Aorta (tissue), 5 donors: ENCODE results near the gene HAND2. TPM values are rescaled to one million over a fixed set of nuclear protein-coding genes. Genes with fewer than 3 reads are reported as not detected.

ENCODE experiments used
- ATAC-seq: fragments of 200-7000 bp; cut with Tn5 transposase; one replicate; pipeline ENCODE4 v1.9.1; 2022; ENCODE audit warnings: moderate library complexity; ENCODE audit not compliant: low FRiP score
- DNase-seq, 2 donors: peaks; one replicate each; pipeline ENCODE4 v3.0.0-alpha.2; 2020
- H3K27ac ChIP-seq, 2 donors: one replicate each; pipeline ENCODE4 v1.5.1; 2013; ENCODE audit warnings: low read length in 2 of 2, mild to moderate bottlenecking in 2 of 2, moderate library complexity in 2 of 2, control low read depth in 1 of 2, inconsistent platforms in 1 of 2, low read depth in 1 of 2
- H3K27me3 ChIP-seq, 2 donors: one replicate each; pipeline ENCODE4 v1.6.1; 2013; ENCODE audit warnings: control low read depth in 1 of 2, low read length in 1 of 2, mild to moderate bottlenecking in 1 of 2, moderate library complexity in 1 of 2; ENCODE audit not compliant: insufficient read depth in 2 of 2, control insufficient read depth in 1 of 2
- H3K36me3 ChIP-seq, 2 donors: one replicate each; pipeline ENCODE4 v1.6.1; 2013; ENCODE audit warnings: control low read depth in 1 of 2, low read length in 1 of 2, mild to moderate bottlenecking in 1 of 2; ENCODE audit not compliant: insufficient read depth in 2 of 2, control insufficient read depth in 1 of 2
- H3K4me1 ChIP-seq, 2 donors: one replicate each; pipeline ENCODE4 v1.6.1; 2013; ENCODE audit warnings: low read length in 2 of 2, control low read depth in 1 of 2, mild to moderate bottlenecking in 1 of 2, moderate library complexity in 1 of 2; ENCODE audit not compliant: insufficient read depth in 2 of 2, control insufficient read depth in 1 of 2
- H3K4me3 ChIP-seq, 2 donors: one replicate each; pipeline ENCODE4 v1.5.1; 2013; ENCODE audit warnings: low read length in 2 of 2, control low read depth in 1 of 2, mild to moderate bottlenecking in 1 of 2
- H3K9me3 ChIP-seq: one replicate; pipeline ENCODE4 v1.6.1; 2013; ENCODE audit warnings: mild to moderate bottlenecking, low read length; ENCODE audit not compliant: control insufficient read depth
- WGBS, 2 donors: extraction: QIAGEN DNeasy Blood & Tissue Kit; methylation state at CpG; one replicate each; pipeline ENCODE4 v1.1.7; 2013; 5-methylcytosine and 5-hydroxymethylcytosine counted together
- intact Hi-C, 2 donors: fragments of 100-400 bp; cut with DNase I; formaldehyde crosslinking; loops; one replicate each; pipeline versions ENCODE4 v1.14.2 to v1.15.0; 2022
- polyA plus RNA-seq, 2 donors: library from polyadenylated mRNA; stranded (reverse); fragments of 200-250 nt; gene quantifications; one replicate each; pipeline ENCODE4 v1.2.3, GENCODE V29; 2013
- total RNA-seq, 2 donors: library from RNA; stranded (reverse); fragmentation: NEBNext Ultra II Directional; extraction: Animal tissue kit (Norgen Biotek cat#: 25700); gene quantifications; one replicate each; pipeline ENCODE4 v1.2.1, GENCODE V29; 2021
- donor health status: healthy with polysubstance abuse.
- donor health status: Bipolar disorder and iron deficiency.
- donor health status: DM: no; HTN: no; CAD: no.
- donor health status: DM: no; HTN: no; CAD: no.
- donor health status: DM: yes; HTN: yes; CAD: no.

Gene HAND2
- total and polyA plus RNA-seq, 4 donors: 5.2 to 36.7 (median 18.3) TPM

GRCh38 chr4:173524218-173525117 is 5.6 kb downstream of the HAND2 start:
- Histone ChIP-seq H3K4me1 (no peaks in the 10 kb centered on the region), H3K27me3 (no peaks in the 10 kb centered on the region)
- 59 to 77% methylated on average over 25 of the region's 25 CpGs for WGBS, 2 donors

DNA sequence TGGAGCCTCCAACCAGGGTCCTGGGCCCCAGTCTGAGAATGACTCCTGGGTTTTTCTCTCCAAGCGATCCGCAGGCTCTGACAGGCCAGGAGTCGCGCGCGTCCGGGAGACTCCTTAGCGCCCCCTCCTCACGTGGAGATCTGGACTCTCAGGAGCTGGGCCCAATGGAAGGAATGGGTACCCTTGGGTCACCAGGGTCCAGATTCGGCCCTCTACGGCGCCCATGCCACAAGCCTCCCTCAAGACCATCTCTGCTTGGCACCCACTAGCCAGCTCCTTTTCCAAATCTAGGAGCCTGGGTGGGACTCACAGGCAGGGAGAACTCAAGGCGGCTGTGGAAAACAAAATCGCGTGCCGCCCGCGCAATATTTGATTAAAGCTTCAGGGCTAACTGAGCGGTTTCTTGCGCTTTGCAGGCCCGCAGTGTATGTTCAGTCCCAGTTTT is 7.1 kb downstream of the HAND2 start:
- H3K27me3 ChIP-seq: no peaks in the 10 kb centered on the region
- no peak for ATAC-seq
- 23 to 33% methylated on average over 21 of the region's 21 CpGs for WGBS, 2 donors

More at GRCh38 chr4:173524218-173525117, 5.6 kb downstream of the HAND2 start:
- no peaks in the 10 kb centered on the region for H3K36me3 ChIP-seq
- no peaks in the 10 kb centered on the region for H3K9me3 ChIP-seq
- ATAC-seq: no peak
- peak overlapping the region; percentile 43 to 98 for H3K27ac ChIP-seq
- no peak for DNase-seq
- peak overlapping the region in 1 of 2 donors; percentile 97 for H3K4me3 ChIP-seq
- intact Hi-C loops: loop anchor here in 1 of 2 donors (5.0 kb wide), 1 partner anchor 223 kb away; no protein-coding TSS in a partner anchor

GRCh38 chr4:173522160-173522950 is 7.7 kb downstream of the HAND2 start:
- intact Hi-C loops: loop anchor here in 1 of 2 donors (2.0 kb wide), 1 partner anchor 152 kb away; the partner anchor contains the start of gene SAP30
- Histone ChIP-seq H3K4me1 (no peaks in the 10 kb centered on the region), H3K9me3 (no peaks in the 10 kb centered on the region), H3K27me3 (no peaks in the 10 kb centered on the region), H3K36me3 (no peaks in the 10 kb centered on the region), H3K27ac (peak overlapping the region; percentile 78 to 98), H3K4me3 (peak overlapping the region; percentile 23 to 47)
- ATAC-seq (peak; percentile 91), DNase-seq (peak; percentile 91 to 93)
- WGBS, 2 donors: 1% methylated on average over 63 of the region's 63 CpGs

More for the DNA sequence above, 7.1 kb downstream of the HAND2 start:
- intact Hi-C loops: loop anchor here in 1 of 2 donors (2.0 kb wide), 1 partner anchor 152 kb away; the partner anchor contains the start of gene SAP30
- H3K27ac ChIP-seq: peak overlapping the region; percentile 78 to 98
- H3K36me3 ChIP-seq: no peaks in the 10 kb centered on the region
- H3K4me1 ChIP-seq: no peaks in the 10 kb centered on the region
- no peak for DNase-seq
- no peaks in the 10 kb centered on the region for H3K9me3 ChIP-seq
- H3K4me3 ChIP-seq: no peak overlapping the region

GRCh38 chr4:173521467-173522159 is 8.4 kb downstream of the HAND2 start:
- H3K27ac ChIP-seq: peak overlapping the region; percentile 78 to 98
- DNase-seq: peak in 1 of 2 donors; percentile 77
- no peaks in the 10 kb centered on the region for H3K27me3 ChIP-seq
- no peaks in the 10 kb centered on the region for H3K9me3 ChIP-seq
- intact Hi-C loops: loop anchor here in 1 of 2 donors (2.0 kb wide), 1 partner anchor 151 kb away; the partner anchor contains the start of gene SAP30
- H3K36me3 ChIP-seq: no peaks in the 10 kb centered on the region
- ATAC-seq: peak; percentile 46
- peak overlapping the region; percentile 1 to 27 for H3K4me3 ChIP-seq
- H3K4me1 ChIP-seq: no peaks in the 10 kb centered on the region
- WGBS, 2 donors: 13 to 22% methylated on average over 27 of the region's 27 CpGs

- no peaks in the 10 kb centered on the region for H3K4me1 ChIP-seq
- no peaks in the 10 kb centered on the region for H3K9me3 ChIP-seq
- DNase-seq (no peak), ATAC-seq (no peak)
- H3K4me3 ChIP-seq: no peak overlapping the region
- 47 to 53% methylated on average over 10 of the region's 10 CpGs for WGBS, 2 donors
- H3K27ac ChIP-seq: peak overlapping the region; percentile 78 to 98
- H3K27me3 ChIP-seq: no peaks in the 10 kb centered on the region
- H3K36me3 ChIP-seq: no peaks in the 10 kb centered on the region
- intact Hi-C loops: no loop called here
Measured at GRCh38 chr4:173520921-173521466, 9.0 kb downstream of the HAND2 start.

DNA sequence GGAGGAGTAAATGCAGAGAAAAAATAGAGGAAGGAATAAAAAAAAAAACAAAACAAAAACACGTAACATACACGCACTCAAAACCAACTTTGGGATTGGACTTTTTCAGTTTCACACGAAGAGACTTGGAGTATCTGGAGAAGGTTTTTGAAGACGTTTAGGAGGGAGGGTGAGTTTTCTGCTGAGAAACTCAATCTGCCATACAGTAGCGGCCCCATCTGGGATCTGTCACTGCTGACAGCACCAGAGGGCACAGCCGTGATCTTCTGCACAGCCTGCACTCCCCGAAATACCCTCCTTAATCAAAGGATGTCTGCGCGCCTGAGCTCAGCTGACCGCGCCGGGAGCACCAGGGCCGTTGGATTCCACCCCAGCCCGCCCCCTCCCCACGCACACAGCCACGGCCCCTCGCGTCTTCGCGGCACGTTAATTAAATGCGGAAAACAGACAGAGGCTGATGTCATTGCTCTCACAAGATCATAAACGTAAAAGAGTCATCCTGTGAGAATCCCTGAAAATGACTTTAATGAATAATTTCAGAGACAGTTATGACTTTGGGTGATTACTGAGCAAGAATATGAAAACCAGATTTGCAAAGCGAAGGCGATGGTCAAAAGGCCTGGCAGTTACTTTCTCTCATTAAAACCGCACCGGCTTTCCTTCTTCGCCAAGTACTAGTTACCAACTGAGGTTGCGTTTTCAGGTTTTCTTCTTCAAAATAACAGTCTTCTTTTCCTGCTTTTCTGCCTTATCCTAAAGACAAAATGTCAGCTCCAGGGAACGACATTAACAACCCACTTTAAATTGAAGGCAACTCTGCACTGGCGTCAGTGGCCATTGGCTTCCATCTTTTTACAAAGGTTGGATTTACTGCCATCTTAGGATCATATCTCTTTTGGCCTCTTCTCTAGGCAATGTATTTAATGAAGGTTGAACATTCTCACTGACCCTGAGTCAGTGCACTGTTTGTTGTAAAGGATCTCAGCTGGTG is 10.6 kb downstream of the HAND2 start:
- DNase-seq (no peak), ATAC-seq (no peak)
- no peaks in the 10 kb centered on the region for H3K36me3 ChIP-seq
- H3K4me3 ChIP-seq: peak overlapping the region in 1 of 2 donors; percentile 13
- H3K27me3 ChIP-seq: no peaks in the 10 kb centered on the region
- peak overlapping the region; percentile 38 to 81 for H3K27ac ChIP-seq
- intact Hi-C loops: no loop called here
- H3K9me3 ChIP-seq: no peaks in the 10 kb centered on the region
- 72 to 87% methylated on average over 31 of the region's 31 CpGs for WGBS, 2 donors
- H3K4me1 ChIP-seq: no peaks in the 10 kb centered on the region

GRCh38 chr4:173518425-173519102 is 11.5 kb downstream of the HAND2 start:
- 31 to 52% methylated on average over 42 of the region's 42 CpGs for WGBS, 2 donors
- DNase-seq (peak in 1 of 2 donors; percentile 67), ATAC-seq (no peak)
- Histone ChIP-seq H3K4me1 (no peaks in the 10 kb centered on the region), H3K36me3 (no peaks in the 10 kb centered on the region), H3K9me3 (no peaks in the 10 kb centered on the region), H3K27me3 (no peaks in the 10 kb centered on the region), H3K4me3 (peak overlapping the region in 1 of 2 donors; percentile 13), H3K27ac (peak overlapping the region; percentile 38 to 81)
- intact Hi-C loops: no loop called here
